Neural cell (in vitro differentiated cells): Measurements from ENCODE around the gene SERGEF. TPM values are rescaled to one million over a fixed set of nuclear protein-coding genes. Genes with fewer than 3 reads are reported as not detected.

Source experiments
- H2AFZ ChIP-seq: fragments of 200-600, 300-800 bp; sonication (generic), shearing (Covaris generic); 2 replicates; pipeline ENCODE4 v1.6.0; 2014; ENCODE audit warnings: low read depth, mild to moderate bottlenecking, antibody characterized with exemption, low read length, moderate library complexity
- H3F3A ChIP-seq: fragments of 200-600 bp; shearing (Covaris generic); 2 replicates; pipeline ENCODE4 v1.6.1; 2016; ENCODE audit warnings: mild to moderate bottlenecking, moderate library complexity, mixed read lengths, antibody characterized with exemption, low read length; ENCODE audit not compliant: insufficient read depth, poor library complexity, severe bottlenecking
- H3K27ac ChIP-seq: fragments of 200-600, 300-800 bp; sonication (generic), shearing (Covaris generic); 2 replicates; pipeline ENCODE4 v1.5.1; 2014; ENCODE audit warnings: mild to moderate bottlenecking, low read length, moderate library complexity
- H3K27me3 ChIP-seq: fragments of 300-800, 200-600 bp; sonication (generic), shearing (Covaris generic); 2 replicates; pipeline ENCODE4 v1.6.0; 2014; ENCODE audit warnings: mild to moderate bottlenecking, low read depth, low read length, moderate library complexity; ENCODE audit not compliant: insufficient read depth
- H3K36me3 ChIP-seq: fragments of 300-800, 200-600 bp; sonication (generic), shearing (Covaris generic); 2 replicates; pipeline ENCODE4 v1.5.1; 2014; ENCODE audit warnings: mild to moderate bottlenecking, antibody characterized with exemption, low read length, moderate library complexity; ENCODE audit not compliant: insufficient read depth
- H3K4me2 ChIP-seq: fragments of 300-800, 200-600 bp; sonication (generic), shearing (Covaris generic); 2 replicates; pipeline ENCODE4 v1.6.0; 2014; ENCODE audit warnings: mild to moderate bottlenecking, low read length
- H3K4me3 ChIP-seq: fragments of 300-800, 200-600 bp; sonication (generic), shearing (Covaris generic); 2 replicates; pipeline ENCODE4 v1.5.1; 2014; ENCODE audit warnings: mild to moderate bottlenecking, low read length, moderate library complexity
- H3K79me2 ChIP-seq: fragments of 200-600 bp; shearing (Covaris generic); replicated peaks from 2 replicates; pipeline ENCODE4 v1.6.0; 2014; ENCODE audit warnings: mild to moderate bottlenecking, low read length, moderate library complexity; ENCODE audit not compliant: insufficient read depth
- H3K9ac ChIP-seq: fragments of 300-800, 200-600 bp; sonication (generic), shearing (Covaris generic); 2 replicates; pipeline ENCODE4 v1.6.1; 2016; ENCODE audit warnings: mild to moderate bottlenecking, low read length, mixed read lengths
- H3K9me2 ChIP-seq: fragments of 200-600 bp; shearing (Covaris generic); 2 replicates; pipeline ENCODE4 v1.6.1; 2016; ENCODE audit warnings: mild to moderate bottlenecking, low read length, mixed read lengths; ENCODE audit not compliant: insufficient read depth
- H3K9me3 ChIP-seq: fragments of 200-600, 300-800 bp; sonication (generic), shearing (Covaris generic); 2 replicates; pipeline ENCODE4 v1.6.1; 2016; ENCODE audit warnings: mild to moderate bottlenecking, mixed run types, low read length, moderate library complexity, mixed read lengths
- H4K20me1 ChIP-seq: fragments of 200-600 bp; shearing (Covaris generic); 2 replicates; pipeline ENCODE4 v1.6.1; 2016; ENCODE audit warnings: mild to moderate bottlenecking, mixed run types; ENCODE audit not compliant: insufficient read depth
- CTCF ChIP-seq: fragments of 450-650 bp; IDR thresholded peaks from 2 replicates; pipeline ENCODE4 v1.5.1; 2014; ENCODE audit warnings: antibody characterized with exemption, mild to moderate bottlenecking, moderate library complexity; ENCODE audit not compliant: poor library complexity, severe bottlenecking
- EP300 ChIP-seq: fragments of 450-650 bp; conservative IDR thresholded peaks from 2 replicates; pipeline ENCODE4 v1.6.1; 2014; ENCODE audit warnings: antibody characterized with exemption, mild to moderate bottlenecking, moderate library complexity; ENCODE audit not compliant: poor library complexity, severe bottlenecking
- EZH2 ChIP-seq: fragments of 200-600, 300-800 bp; shearing (Covaris generic), sonication (generic); IDR thresholded peaks from 2 replicates; pipeline ENCODE4 v1.6.1; 2014; ENCODE audit warnings: antibody characterized with exemption, low read length, borderline replicate concordance, mild to moderate bottlenecking; ENCODE audit not compliant: insufficient read depth, poor library complexity, severe bottlenecking
- MXI1 ChIP-seq: fragments of 450-650 bp; conservative IDR thresholded peaks from 2 replicates; pipeline ENCODE4 v1.6.1; 2014; ENCODE audit warnings: antibody characterized with exemption, mild to moderate bottlenecking; ENCODE audit not compliant: poor library complexity, severe bottlenecking
- POLR2AphosphoS5 ChIP-seq: IDR thresholded peaks from 2 replicates; pipeline ENCODE4 v1.6.1; 2012
- REST ChIP-seq: IDR thresholded peaks from 2 replicates; pipeline ENCODE4 v1.6.1; 2012; ENCODE audit warnings: borderline replicate concordance
- SMC3 ChIP-seq: fragments of 450-650 bp; conservative IDR thresholded peaks from 2 replicates; pipeline ENCODE4 v1.6.1; 2014; ENCODE audit warnings: antibody characterized with exemption, mild to moderate bottlenecking, moderate library complexity; ENCODE audit not compliant: poor library complexity
- TAF1 ChIP-seq: IDR thresholded peaks from 2 replicates; pipeline ENCODE4 v1.6.1; 2012; ENCODE audit warnings: low read depth
- polyA plus RNA-seq: library from polyadenylated mRNA; depleted of rRNA; stranded (reverse); fragments of >200 nt; gene quantifications from 2 replicates; pipeline ENCODE4 v1.2.3, GENCODE V29; 2014

The SERGEF gene
- polyA plus RNA-seq, 1 donor from 2014 or later, result 49.6 TPM

- no peaks in the 10 kb centered on the region for H3K36me3 ChIP-seq
- no peak overlapping the region for H3K4me3 ChIP-seq
- no peaks in the 10 kb centered on the region for H3K79me2 ChIP-seq
- H3F3A ChIP-seq, result no peaks in the 10 kb centered on the region
- no peaks in the 10 kb centered on the region for H4K20me1 ChIP-seq
- no peak overlapping the region for H2AFZ ChIP-seq
- H3K9me3 ChIP-seq, result no peaks in the 10 kb centered on the region
- H3K9me2 ChIP-seq, result no peaks in the 10 kb centered on the region
- no peaks in the 10 kb centered on the region for H3K27me3 ChIP-seq
- H3K9ac ChIP-seq, result no peak overlapping the region
- H3K27ac ChIP-seq, result no peak overlapping the region
- H3K4me2 ChIP-seq, result no peak overlapping the region
- TF ChIP-seq MXI1, result no peak
- no peak for TF ChIP-seq EP300
- TF ChIP-seq POLR2AphosphoS5, result no peak
- no peak for TF ChIP-seq REST
- no peak for TF ChIP-seq EZH2
- TF ChIP-seq SMC3, result no peak
- TF ChIP-seq TAF1, result no peak
These were observed 239.2 kb downstream of the SERGEF start for GRCh38 chr11:17773674-17774073.

GRCh38 chr11:17772704-17773600 is 239.9 kb downstream of the SERGEF start:
- no peaks in the 10 kb centered on the region for H4K20me1 ChIP-seq
- no peak overlapping the region for H2AFZ ChIP-seq
- TF ChIP-seq TAF1 (no peak), EP300 (no peak), CTCF (no peak), REST (no peak), EZH2 (no peak)
- no peak overlapping the region for H3K4me3 ChIP-seq
- H3F3A ChIP-seq, result no peaks in the 10 kb centered on the region
- H3K27me3 ChIP-seq, result no peaks in the 10 kb centered on the region
- no peak overlapping the region for H3K27ac ChIP-seq
- no peaks in the 10 kb centered on the region for H3K9me3 ChIP-seq
- no peak overlapping the region for H3K4me2 ChIP-seq
- peaks cover 4% of the 10 kb centered on the region for H3K79me2 ChIP-seq
- no peaks in the 10 kb centered on the region for H3K36me3 ChIP-seq
- H3K9me2 ChIP-seq, result no peaks in the 10 kb centered on the region
- H3K9ac ChIP-seq, result no peak overlapping the region
